Common myeloid progenitor, CD34-positive (primary cell): Measurements from ENCODE around the gene ADAM10.
"Not testable (repeated sequence)": the region's sequence is repeated elsewhere in the genome, so short reads cannot be mapped to it uniquely, and the experiment has no call there.

Source experiments
- CTCF ChIA-PET: fragments of 350-600 bp; sonication (Branson Sonifier 250); formaldehyde crosslinking; loops from one replicate; lab custom pipeline; 2021; ENCODE audit warnings: antibody characterized with exemption; lab: Charles Lee
- POLR2A ChIA-PET: fragments of 350-600 bp; sonication (Branson Sonifier 250); formaldehyde crosslinking; loops from one replicate; lab custom pipeline; 2021; ENCODE audit warnings: antibody characterized with exemption; lab: Charles Lee
- DNase-seq, 3 donors: peaks; one replicate each; pipeline versions ENCODE4 v3.0.0 to v3.0.0-alpha.2; 2013
- H3K27ac ChIP-seq, 2 experiments: 1 replicate in 1 of 2; 2 replicates in 1 of 2; pipeline ENCODE4 v1.7.0; 2013; ENCODE audit warnings: inconsistent platforms in 2 of 2, low read length in 2 of 2, mild to moderate bottlenecking in 2 of 2, low read depth in 1 of 2, moderate library complexity in 1 of 2; ENCODE audit not compliant: severe bottlenecking in 2 of 2, insufficient read depth in 1 of 2, poor library complexity in 1 of 2
- H3K27me3 ChIP-seq, 5 experiments: replicated peaks in 2 of 5; 1 replicate in 3 of 5; 2 replicates in 2 of 5; pipeline versions ENCODE4 v1.6.1 to v1.7.0; 2013; ENCODE audit warnings: low read length in 4 of 5, mild to moderate bottlenecking in 2 of 5, moderate library complexity in 2 of 5, inconsistent platforms in 1 of 5; ENCODE audit not compliant: insufficient read depth in 5 of 5, control insufficient read depth in 4 of 5
- H3K36me3 ChIP-seq, 4 experiments: 1 replicate in 2 of 4; 2 replicates in 2 of 4; pipeline versions ENCODE4 v1.6.1 to v1.7.0; 2013; ENCODE audit warnings: low read length in 3 of 4, control low read depth in 1 of 4, mild to moderate bottlenecking in 1 of 4; ENCODE audit not compliant: control insufficient read depth in 4 of 4, insufficient read depth in 4 of 4
- H3K4me1 ChIP-seq, 4 experiments: 1 replicate in 3 of 4; 2 replicates in 1 of 4; pipeline versions ENCODE4 v1.6.1 to v1.7.1; 2013; ENCODE audit warnings: low read length in 3 of 4, mild to moderate bottlenecking in 3 of 4, control low read depth in 1 of 4, inconsistent platforms in 1 of 4, moderate library complexity in 1 of 4; ENCODE audit not compliant: control insufficient read depth in 4 of 4, insufficient read depth in 4 of 4; ENCODE audit errors: control extremely low read depth in 1 of 4
- H3K4me3 ChIP-seq, 7 experiments: 1 replicate in 4 of 7; 2 replicates in 3 of 7; pipeline versions ENCODE4 v1.5.1 to v1.7.0; 2013; ENCODE audit warnings: mild to moderate bottlenecking in 7 of 7, low read length in 6 of 7, moderate library complexity in 6 of 7, inconsistent platforms in 2 of 7, low read depth in 2 of 7, control low read depth in 1 of 7; ENCODE audit not compliant: insufficient read depth in 4 of 7, control insufficient read depth in 1 of 7; ENCODE audit errors: extremely low read depth in 1 of 7
- H3K9me3 ChIP-seq, 5 experiments: 1 replicate in 4 of 5; 2 replicates in 1 of 5; pipeline versions ENCODE4 v1.6.1 to v1.7.1; 2013; ENCODE audit warnings: low read length in 4 of 5, mild to moderate bottlenecking in 2 of 5, inconsistent platforms in 1 of 5, low read depth in 1 of 5, moderate library complexity in 1 of 5; ENCODE audit not compliant: control insufficient read depth in 4 of 5, insufficient read depth in 2 of 5; ENCODE audit errors: control extremely low read depth in 1 of 5
- WGBS: methylation state at CpG from one replicate; pipeline ENCODE4 v1.1.5; 2013; ENCODE audit not compliant: insufficient coverage; 5-methylcytosine and 5-hydroxymethylcytosine counted together

The ADAM10 gene

DNA sequence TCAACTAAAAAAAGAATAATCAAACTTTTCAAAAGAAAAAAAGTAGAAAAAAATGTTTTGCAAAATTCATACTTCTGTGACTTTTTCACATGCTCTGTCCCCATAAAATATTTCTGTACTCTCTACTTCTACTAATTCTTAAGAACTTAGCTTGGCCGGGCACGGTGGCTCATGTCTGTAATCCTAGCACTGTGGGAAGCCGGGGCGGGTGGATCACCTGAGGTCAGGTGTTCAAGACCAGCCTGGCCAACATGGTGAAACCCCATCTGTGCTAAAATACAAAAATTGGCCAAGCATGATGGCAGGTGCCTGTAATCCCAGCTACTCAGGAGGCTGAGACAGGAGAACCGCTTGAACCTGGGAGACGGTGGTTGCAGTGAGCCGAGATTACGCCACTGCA lies 145.6 kb downstream of the ADAM10 start:
- not testable (repeated sequence) for H3K9me3 ChIP-seq, H3K4me3 ChIP-seq, H3K27ac ChIP-seq, H3K27me3 ChIP-seq, H3K4me1 ChIP-seq, DNase-seq
- WGBS, result 99% methylated on average over 8 of the region's 8 CpGs
- peaks cover 10 to 42% (median 20%) of the 10 kb centered on the region in 4 experiments for H3K36me3 ChIP-seq
- POLR2A ChIA-PET, result interaction anchor here (0.6 kb wide), 1 partner anchor 150 kb away, joined by 4 read pairs; no protein-coding TSS in a partner anchor
- CTCF ChIA-PET, result interaction anchor here (1.3 kb wide), 1 partner anchor 331 kb away, joined by 3 read pairs; no protein-coding TSS in a partner anchor

DNA sequence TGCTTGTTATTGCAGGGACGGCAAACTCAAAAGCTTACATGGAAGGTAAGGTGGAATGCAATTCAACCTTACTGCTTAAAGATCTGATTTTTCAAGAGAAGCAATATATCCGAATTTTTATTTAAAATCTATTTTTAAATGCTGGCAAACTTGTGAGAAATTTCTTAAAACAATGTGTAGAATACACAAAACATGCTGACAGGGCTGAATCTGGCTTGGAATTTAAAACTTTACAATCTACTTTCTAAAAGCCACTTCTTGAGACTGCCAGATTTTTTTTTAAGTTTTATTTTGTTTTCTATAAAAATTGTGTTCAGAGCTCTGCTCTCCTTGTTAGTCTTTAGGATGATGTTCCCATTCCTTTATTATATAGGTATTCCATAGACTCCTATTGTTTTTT lies 146.7 kb downstream of the ADAM10 start:
- 100% methylated on average over 1 of the region's 2 CpGs for WGBS
- H3K27ac ChIP-seq, result no peak overlapping the region
- CTCF ChIA-PET, result no interaction called here
- H3K4me1 ChIP-seq, result peaks cover 0 to 7% (median 1%) of the 10 kb centered on the region in 4 experiments
- DNase-seq, result no peak
- no peak overlapping the region for H3K4me3 ChIP-seq
- H3K9me3 ChIP-seq, result peaks cover 0 to 4% (median 0%) of the 10 kb centered on the region in 5 experiments
- H3K27me3 ChIP-seq, result no peaks in the 10 kb centered on the region
- peaks cover 8 to 36% (median 21%) of the 10 kb centered on the region in 4 experiments for H3K36me3 ChIP-seq
- POLR2A ChIA-PET, result no interaction called here

- Histone ChIP-seq H3K4me3 (no peak overlapping the region), H3K27ac (no peak overlapping the region), H3K9me3 (peaks cover 0 to 4% (median 0%) of the 10 kb centered on the region in 5 experiments), H3K36me3 (peaks cover 9 to 30% (median 22%) of the 10 kb centered on the region in 4 experiments), H3K4me1 (peaks cover 0 to 13% (median 2%) of the 10 kb centered on the region in 4 experiments), H3K27me3 (no peaks in the 10 kb centered on the region)
- ChIA-PET POLR2A (no interaction called here), CTCF (interaction anchor here (1.5 kb wide), 1 partner anchor 19 kb away, joined by 3 read pairs; no protein-coding TSS in a partner anchor)
- WGBS, result 90% methylated on average over 3 of the region's 4 CpGs
- DNase-seq, result no peak
Observed at GRCh38 chr15:58598829-58599210, 150.7 kb downstream of the ADAM10 start.

DNA sequence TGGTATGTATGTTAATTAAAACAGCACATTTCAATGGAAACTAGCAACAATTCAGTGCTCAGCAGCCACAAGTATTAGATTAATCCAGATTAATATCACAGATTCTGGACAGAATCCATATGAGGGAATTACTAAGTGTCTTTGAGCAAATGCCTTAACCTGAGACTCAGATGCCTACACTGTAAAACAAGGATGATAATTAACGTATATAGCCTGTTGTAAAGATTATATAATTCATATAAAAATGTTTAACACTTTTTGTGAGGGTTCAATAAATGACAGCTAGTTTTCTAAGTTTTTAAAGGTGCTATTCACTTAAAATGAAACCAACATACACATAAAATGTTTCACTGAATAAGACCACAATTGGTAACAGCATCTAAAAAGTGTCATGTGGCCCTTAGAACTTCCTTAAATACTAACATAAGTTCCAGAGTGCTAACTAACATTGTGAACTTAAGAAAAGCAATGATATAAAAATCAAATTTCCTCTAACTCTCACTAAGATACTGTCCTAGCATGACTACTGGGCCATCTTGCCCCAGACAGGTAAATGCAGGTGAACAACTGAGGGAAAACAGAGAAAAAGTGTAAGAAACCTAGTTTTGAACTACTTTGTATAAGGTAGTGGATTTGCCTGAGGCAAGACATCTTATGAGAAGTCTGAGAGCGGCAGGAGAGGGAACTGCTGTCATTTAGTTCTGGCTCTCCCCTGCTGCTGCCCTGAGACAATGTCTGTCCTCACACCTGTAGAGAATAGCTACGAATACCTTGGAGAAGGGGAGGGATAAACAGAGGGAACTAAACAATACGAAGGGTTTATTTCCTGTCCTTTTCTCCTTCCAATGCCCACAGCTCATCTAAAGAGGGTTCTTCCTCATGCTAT lies 151.3 kb downstream of the ADAM10 start:
- peaks cover 0 to 14% (median 2%) of the 10 kb centered on the region in 4 experiments for H3K4me1 ChIP-seq
- no peaks in the 10 kb centered on the region for H3K27me3 ChIP-seq
- 92% methylated on average over 3 of the region's 4 CpGs for WGBS
- peak in 2 of 3 donors; percentile 44 to 54 for DNase-seq
- peak overlapping the region; percentile 25 to 30 for H3K27ac ChIP-seq
- POLR2A ChIA-PET, result no interaction called here
- no peak overlapping the region for H3K4me3 ChIP-seq
- peaks cover 0 to 4% (median 0%) of the 10 kb centered on the region in 5 experiments for H3K9me3 ChIP-seq
- H3K36me3 ChIP-seq, result peaks cover 7 to 29% (median 18%) of the 10 kb centered on the region in 4 experiments
- CTCF ChIA-PET, result interaction anchor here (1.2 to 1.5 kb wide), 2 partner anchors 16 to 20 kb away, joined by 3 read pairs; no protein-coding TSS in a partner anchor

- Histone ChIP-seq H3K9me3 (no peaks in the 10 kb centered on the region), H3K27me3 (no peaks in the 10 kb centered on the region), H3K4me3 (no peak overlapping the region), H3K4me1 (peaks cover 0 to 14% (median 2%) of the 10 kb centered on the region in 4 experiments), H3K27ac (no peak overlapping the region), H3K36me3 (peaks cover 6 to 15% (median 10%) of the 10 kb centered on the region in 4 experiments)
- WGBS, result no CpG with 5 or more reads among the region's 3 CpGs
- ChIA-PET POLR2A (interaction anchor here (0.7 kb wide), 1 partner anchor 90 kb away, joined by 4 read pairs; no protein-coding TSS in a partner anchor), CTCF (no interaction called here)
- no peak for DNase-seq
Observed at GRCh38 chr15:58595516-58596263, 153.8 kb downstream of the ADAM10 start.

- WGBS, result no CpG with 5 or more reads among the region's 1 CpG
- Histone ChIP-seq H3K4me1 (peaks cover 0 to 14% (median 2%) of the 10 kb centered on the region in 4 experiments), H3K36me3 (peaks cover 6 to 15% (median 10%) of the 10 kb centered on the region in 4 experiments), H3K4me3 (no peak overlapping the region), H3K27me3 (no peaks in the 10 kb centered on the region), H3K9me3 (no peaks in the 10 kb centered on the region), H3K27ac (no peak overlapping the region)
- ChIA-PET POLR2A (no interaction called here), CTCF (no interaction called here)
- DNase-seq, result no peak
Observed at GRCh38 chr15:58594898-58595297, 154.6 kb downstream of the ADAM10 start.
